HG03457 (cell line): ENCODE measurements around the gene TMPRSS9.

Experiments
- ATAC-seq: cut with Tn5 transposase; IDR thresholded peaks from one replicate; pipeline ENCODE4 v1.9.1; 2021; ENCODE audit warnings: moderate number of reproducible peaks; ENCODE audit not compliant: unreplicated experiment

Gene TMPRSS9

GRCh38 chr19:2431318-2432055, 71.4 kb downstream of the TMPRSS9 start:
- ATAC-seq: no peak

GRCh38 chr19:2432131-2432848, 72.2 kb downstream of the TMPRSS9 start:
- ATAC-seq: no peak

DNA sequence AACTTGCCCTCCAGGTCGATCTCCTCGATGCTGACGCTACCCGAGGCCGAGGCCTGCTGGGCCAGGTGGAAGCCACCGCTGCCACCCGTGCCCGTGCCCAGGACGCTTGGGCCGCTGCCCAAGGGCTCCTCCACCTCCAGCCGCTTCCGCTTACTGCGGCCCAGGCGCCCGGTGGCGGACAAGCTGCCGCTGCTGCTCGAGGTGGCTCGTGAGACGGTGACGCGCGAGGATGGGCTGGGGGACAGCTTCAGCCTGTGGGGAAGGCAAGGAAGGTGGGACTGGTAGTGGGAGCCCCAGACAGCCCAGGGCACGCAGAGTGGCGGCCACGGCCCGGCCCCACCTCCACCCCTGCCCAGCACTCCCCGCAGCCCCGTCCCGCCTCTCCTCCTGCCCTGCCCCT, 73.8 kb downstream of the TMPRSS9 start:
- ATAC-seq: no peak

- ATAC-seq: no peak
Observed at GRCh38 chr19:2434267-2434666, 74.2 kb downstream of the TMPRSS9 start.

- no peak for ATAC-seq
Observed at GRCh38 chr19:2434721-2435265, 74.7 kb downstream of the TMPRSS9 start.

- no peak for ATAC-seq
Observed at GRCh38 chr19:2436384-2436783, 76.3 kb downstream of the TMPRSS9 start.

GRCh38 chr19:2436926-2437325, 76.9 kb downstream of the TMPRSS9 start:
- ATAC-seq: no peak

- no peak for ATAC-seq
Observed at GRCh38 chr19:2438178-2438577, 78.1 kb downstream of the TMPRSS9 start.

- no peak for ATAC-seq
Observed at GRCh38 chr19:2440515-2440914, 80.5 kb downstream of the TMPRSS9 start.

GRCh38 chr19:2441096-2441752, 81.2 kb downstream of the TMPRSS9 start:
- ATAC-seq: no peak

- ATAC-seq: no peak
Observed at GRCh38 chr19:2443116-2443784, 83.2 kb downstream of the TMPRSS9 start.

DNA sequence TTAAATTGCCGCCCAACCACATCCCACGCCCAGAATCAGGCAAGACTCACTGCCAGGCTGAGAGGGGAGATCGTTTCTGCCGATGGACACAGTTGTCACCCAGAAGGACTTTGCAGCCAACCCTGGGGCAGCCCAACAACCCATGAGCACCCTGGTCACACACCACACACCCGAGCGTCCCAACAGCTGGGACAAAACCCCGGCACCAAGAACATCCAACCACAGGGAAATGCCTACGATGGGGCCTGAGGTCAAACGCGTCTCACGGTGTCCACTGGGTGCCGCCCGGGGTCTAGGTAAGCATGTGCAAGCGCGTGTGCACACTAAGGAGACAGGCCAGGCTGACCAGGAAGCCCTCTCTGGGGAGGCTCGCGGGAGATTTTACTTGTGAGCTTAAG, 83.7 kb downstream of the TMPRSS9 start:
- no peak for ATAC-seq

- no peak for ATAC-seq
Observed at GRCh38 chr19:2444251-2445002, 84.4 kb downstream of the TMPRSS9 start.

DNA sequence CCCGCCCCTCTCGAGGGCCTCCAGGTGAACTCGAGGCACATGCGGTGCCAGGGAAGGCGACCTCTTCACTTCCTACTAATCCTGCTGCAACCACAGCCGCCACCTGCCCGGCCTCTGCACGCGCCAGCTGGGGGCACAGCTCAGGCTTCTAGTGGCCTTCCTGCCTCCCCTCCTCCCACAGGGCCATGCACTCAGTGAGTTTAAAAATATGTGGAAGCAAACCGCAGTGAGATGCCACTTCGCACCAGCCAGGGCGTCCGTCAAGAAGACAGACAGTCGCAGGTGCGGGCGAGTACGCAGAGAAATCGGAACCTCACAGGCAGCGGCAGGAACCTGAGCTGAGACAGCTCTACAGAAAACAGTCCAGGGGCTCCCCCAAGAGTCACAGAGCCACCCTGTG, 86.3 kb downstream of the TMPRSS9 start:
- ATAC-seq: no peak

GRCh38 chr19:2449019-2449418, 89.0 kb downstream of the TMPRSS9 start:
- no peak for ATAC-seq

GRCh38 chr19:2451138-2451537, 91.1 kb downstream of the TMPRSS9 start:
- ATAC-seq: no peak

DNA sequence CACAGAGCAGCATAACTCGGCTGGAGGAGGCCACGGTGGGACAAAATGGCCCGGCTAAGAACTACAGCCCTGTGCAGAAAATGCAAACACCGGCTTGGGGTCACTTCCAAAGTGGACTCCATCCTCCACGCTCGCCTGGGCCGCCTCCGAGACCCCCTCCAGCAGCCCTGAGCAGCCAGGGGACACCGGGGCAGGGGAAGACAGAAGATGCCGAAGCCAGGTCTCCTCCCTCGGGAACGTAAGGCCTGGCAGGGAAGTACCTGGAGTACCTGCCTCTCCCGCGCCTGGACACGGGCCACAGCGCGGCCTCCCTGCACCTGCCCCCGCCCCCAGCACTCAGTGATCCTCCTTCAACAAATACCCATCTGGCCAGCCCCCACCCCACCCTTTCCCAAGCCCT, 91.7 kb downstream of the TMPRSS9 start:
- no peak for ATAC-seq

DNA sequence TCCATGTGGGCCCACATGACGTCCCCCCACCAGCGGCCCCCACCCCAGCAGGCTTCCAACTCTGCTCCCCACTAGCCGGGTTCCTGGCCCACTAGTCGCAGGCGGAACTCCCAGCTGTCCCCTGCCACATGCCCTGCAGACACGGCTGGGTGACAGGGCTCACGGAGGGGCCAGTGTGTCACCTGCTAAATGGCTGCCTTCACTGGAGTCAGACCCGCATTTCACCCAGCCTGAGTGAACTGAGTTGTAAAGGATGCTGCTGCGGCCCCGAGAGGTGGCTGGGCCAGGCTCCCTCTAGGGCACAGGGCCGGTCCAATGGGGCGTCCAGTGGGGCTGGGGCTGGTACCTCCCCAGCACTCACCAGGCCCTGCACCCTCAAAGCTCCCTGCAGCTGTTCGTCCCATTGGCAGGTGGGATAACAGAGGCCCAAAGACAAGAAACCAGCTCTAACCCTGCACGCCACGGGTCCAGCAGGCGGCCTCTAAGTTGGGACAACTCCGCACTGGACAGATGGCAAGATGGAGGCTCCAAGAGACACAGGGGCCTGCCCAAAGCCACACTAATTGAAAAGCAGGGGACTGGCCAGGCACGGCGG, 93.5 kb downstream of the TMPRSS9 start:
- ATAC-seq: no peak

DNA sequence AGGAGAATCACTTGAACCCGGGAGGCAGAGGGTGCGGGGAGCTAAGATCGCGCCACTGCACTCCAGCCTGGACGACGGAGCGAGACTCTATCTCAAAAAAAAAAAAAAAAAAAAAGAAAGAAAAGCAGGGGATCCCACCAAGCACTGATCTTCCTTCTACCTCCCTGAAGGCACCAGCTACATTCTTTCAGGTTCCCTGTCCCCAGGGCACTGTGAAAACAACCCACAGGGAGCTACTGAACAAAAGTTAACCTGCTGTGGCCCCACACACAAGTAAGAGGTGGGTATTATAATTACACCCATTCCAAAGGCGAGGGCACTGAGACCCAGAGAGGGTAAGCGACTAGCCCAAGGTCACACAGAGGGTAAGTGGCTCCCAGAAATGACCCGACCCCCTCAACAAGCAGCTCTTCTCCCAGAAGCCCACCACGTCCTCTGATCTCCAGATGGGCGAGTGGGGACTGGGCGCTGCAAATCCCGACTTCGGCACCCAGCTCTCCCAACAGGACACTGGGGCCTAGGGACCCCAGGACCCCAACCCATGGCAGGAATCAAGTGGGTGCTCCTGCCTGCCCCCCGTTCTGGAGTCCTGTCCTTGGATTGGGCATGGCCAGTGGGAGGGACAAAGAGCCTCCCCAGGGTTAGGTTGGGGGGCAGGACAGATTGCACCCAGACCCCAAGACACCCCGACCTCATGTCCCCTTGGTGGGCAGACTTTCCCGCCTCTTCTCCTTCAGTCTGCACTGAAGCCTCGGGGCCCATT, 94.3 kb downstream of the TMPRSS9 start:
- no peak for ATAC-seq
